WI38 (cell line): ENCODE measurements around the gene CTAG1B.

Experiments
- H3K4me3 ChIP-seq: 2 replicates; pipeline ENCODE4 v1.5.1; 2011; ENCODE audit warnings: low read depth, mild to moderate bottlenecking, control low read depth, low read length
- CTCF ChIP-seq: IDR thresholded peaks from 2 replicates; pipeline ENCODE4 v1.5.1; 2012; ENCODE audit warnings: low read depth, mild to moderate bottlenecking, control low read depth, low read length

CTAG1B gene

GRCh38 chrX:154607370-154607769 lies 11.7 kb downstream of the CTAG1B start:
- no peak overlapping the region for H3K4me3 ChIP-seq
- TF ChIP-seq CTCF = no peak

- no peak for TF ChIP-seq CTCF
- no peak overlapping the region for H3K4me3 ChIP-seq
Observed at GRCh38 chrX:154605566-154605965, 13.5 kb downstream of the CTAG1B start.

GRCh38 chrX:154603438-154604430 lies 15.3 kb downstream of the CTAG1B start:
- TF ChIP-seq CTCF = no peak
- no peak overlapping the region for H3K4me3 ChIP-seq

- no peak for TF ChIP-seq CTCF
- H3K4me3 ChIP-seq = no peak overlapping the region
Observed at GRCh38 chrX:154602766-154603437, 16.2 kb downstream of the CTAG1B start.

GRCh38 chrX:154602226-154602625 lies 16.9 kb downstream of the CTAG1B start:
- no peak for TF ChIP-seq CTCF
- no peak overlapping the region for H3K4me3 ChIP-seq

GRCh38 chrX:154600759-154601374 lies 18.2 kb downstream of the CTAG1B start:
- no peak overlapping the region for H3K4me3 ChIP-seq
- TF ChIP-seq CTCF = no peak
